Measurements from ENCODE around the gene SERTAD1. TPM values are rescaled to one million over a fixed set of nuclear protein-coding genes. Genes with fewer than 3 reads are reported as not detected.

The SERTAD1 gene
- total and polyA plus RNA-seq, 2 of the 8 experiments (the other 6 are each of a cell fraction or from before 2014, with no cell fraction given): 5.4 to 6.6 TPM

- H4K8ac ChIP-seq (ENCODE audit: extremely low read depth, insufficient read depth, low read length): peak overlapping the region; percentile 45; the same call in 1 of the 2 replicates
- H2BK15ac ChIP-seq (ENCODE audit: low read length): 0 out of 2 replicates have a peak overlapping the region, but pooled peaks have one; percentile 0
- H3K79me1 ChIP-seq (ENCODE audit: low read depth, low read length): no peaks in the 10 kb centered on the region
- no peak for FAIRE-seq
- TF ChIP-seq KDM1A (IDR thresholded peaks at IDR 0.05; ENCODE audit: borderline replicate concordance, low read length) (peak; percentile 76), CEBPB (IDR thresholded peaks at IDR 0.05; ENCODE audit: low read depth, low read length) (0 out of 2 replicates have a peak, but pooled peaks have one; percentile 35), MAX (IDR thresholded peaks at IDR 0.05) (no peak)
- H3K27me3 ChIP-seq (replicated peaks in 1 of 4; ENCODE audit: control insufficient read depth in 3 of 4, extremely low read depth in 1 of 4, insufficient read depth in 3 of 4, low read length in 3 of 4): peaks cover 12 to 28% (median 22%) of the 10 kb centered on the region in 4 experiments
- H2AFZ ChIP-seq (ENCODE audit: low read length): no peak overlapping the region
- no peak overlapping the region for H2BK20ac ChIP-seq (ENCODE audit: low read length)
- no peak overlapping the region for H3K23ac ChIP-seq (ENCODE audit: insufficient read length)
- no peak overlapping the region for H3K4ac ChIP-seq (replicated peaks; ENCODE audit: insufficient read length, low read depth, low read length)
- H2AK5ac ChIP-seq (ENCODE audit: low read depth, low read length): no peak overlapping the region
- H3K4me3 ChIP-seq (ENCODE audit: extremely low read depth in 1 of 4, insufficient read depth in 2 of 4, low read depth in 3 of 4, low read length in 4 of 4): peak overlapping the region; percentile 47 to 86 (median 70)
- peaks cover 4 to 8% of the 10 kb centered on the region in 2 experiments for H4K20me1 ChIP-seq (replicated peaks in 1 of 2; ENCODE audit: control insufficient read depth in 1 of 2, insufficient read depth in 2 of 2, low read length in 2 of 2)
- H2BK5ac ChIP-seq (ENCODE audit: low read depth, low read length): peak overlapping the region; percentile 91; the same call in 1 of the 2 replicates
- no peak overlapping the region for H3K56ac ChIP-seq (replicated peaks; ENCODE audit: insufficient read length, low read depth, low read length)
- no peaks in the 10 kb centered on the region for H3K9me3 ChIP-seq (ENCODE audit: insufficient read depth in 2 of 2, low read depth in 1 of 2, low read length in 1 of 2)
- H3K27ac ChIP-seq (ENCODE audit: low read depth, low read length): no peak overlapping the region
- 0 out of 2 replicates have a peak overlapping the region, but pooled peaks have one; percentile 90 for H2BK12ac ChIP-seq (ENCODE audit: low read depth, low read length)
- H3K4me1 ChIP-seq (replicated peaks in 1 of 4; ENCODE audit: control insufficient read depth in 3 of 4, insufficient read depth in 4 of 4, low read length in 3 of 4): peaks cover 0 to 15% (median 8%) of the 10 kb centered on the region in 4 experiments; a peak in 6 of 7 replicates
- H3K14ac ChIP-seq (ENCODE audit: insufficient read length): no peak overlapping the region
- ChIA-PET CTCF (ENCODE audit: partially characterized antibody) (interaction anchor here (0.6 to 7.9 kb wide), 33 partner anchors 9 to 160 kb away, joined by 3 to 49 read pairs (median 7); partner anchors contain the start of genes PRX and SERTAD1), POLR2A (ENCODE audit: partially characterized antibody) (interaction anchor here (1.0 to 5.3 kb wide), 5 partner anchors 14 to 45 kb away, joined by 3 to 25 read pairs (median 5); partner anchors contain the start of gene SERTAD3)
- H3K36me3 ChIP-seq (ENCODE audit: control insufficient read depth in 2 of 4, insufficient read depth in 4 of 4, low read length in 3 of 4): no peaks in the 10 kb centered on the region
- H3K18ac ChIP-seq (ENCODE audit: extremely low read depth, low read length): peak overlapping the region; percentile 95; the same call in 1 of the 2 replicates
- H3K79me2 ChIP-seq (ENCODE audit: control insufficient read depth in 1 of 2, insufficient read depth in 2 of 2, low read length in 2 of 2): no peaks in the 10 kb centered on the region
- no peak overlapping the region for H4K91ac ChIP-seq (replicated peaks; ENCODE audit: insufficient read length, low read length)
- H3K9ac ChIP-seq (replicated peaks in 1 of 4; ENCODE audit: extremely low read depth in 1 of 4, low read depth in 3 of 4, low read length in 3 of 4): peak overlapping the region in 2 of 4 experiments; percentile 48 to 78; a peak in 1 of 7 replicates
- H3K4me2 ChIP-seq (ENCODE audit: insufficient read depth in 1 of 2, low read depth in 2 of 2, low read length in 2 of 2): peak overlapping the region; percentile 68 to 72
- 37% methylated on average over 11 of the region's 11 CpGs; no CpG with 5 or more reads in 1 of the 2 experiments for WGBS, 2 experiments (ENCODE audit: extremely low coverage in 1 of 2, insufficient coverage in 1 of 2, insufficient read length in 1 of 2, insufficient replicate concordance in 2 of 2, low coverage in 1 of 2, low lambda C conversion rate in 2 of 2, missing lambda C conversion rate in 1 of 2)
- no peak overlapping the region for H4K5ac ChIP-seq (ENCODE audit: insufficient read length, low read depth, low read length)
- no peak overlapping the region for H2BK120ac ChIP-seq (replicated peaks; ENCODE audit: low read depth, low read length)
- H3K23me2 ChIP-seq (ENCODE audit: low read depth, low read length): peaks cover 8% of the 10 kb centered on the region
- no peak for DNase-seq (ENCODE audit: low read depth in 1 of 2, low spot score in 2 of 2)
These were observed 39.3 kb upstream of the SERTAD1 start for GRCh38 chr19:40465025-40465556.
